Progenitor cell of endocrine pancreas (in vitro differentiated cells): ENCODE measurements around the gene NT5C3A. TPM values are rescaled to one million over a fixed set of nuclear protein-coding genes. Genes with fewer than 3 reads are reported as not detected.

ENCODE experiments used
- DNase-seq: peaks from one replicate; pipeline ENCODE4 v3.0.0; 2021; ENCODE audit warnings: low spot score; ENCODE audit not compliant: unreplicated experiment
- H3K27ac Mint-ChIP-seq: 2 replicates; pipeline ENCODE4 v1.8.0; 2021; ENCODE audit warnings: mild to moderate bottlenecking, moderate library complexity, mixed read lengths
- H3K27me3 Mint-ChIP-seq: 2 replicates; pipeline ENCODE4 v1.8.0; 2021; ENCODE audit warnings: mixed read lengths
- H3K36me3 Mint-ChIP-seq: 2 replicates; pipeline ENCODE4 v1.8.0; 2022; ENCODE audit warnings: mixed read lengths; ENCODE audit not compliant: insufficient read depth
- H3K4me1 Mint-ChIP-seq: 2 replicates; pipeline ENCODE4 v1.8.0; 2021; ENCODE audit warnings: low read depth, mixed read lengths
- H3K4me3 Mint-ChIP-seq: 2 replicates; pipeline ENCODE4 v1.8.0; 2021; ENCODE audit warnings: low read depth, mild to moderate bottlenecking, moderate library complexity, mixed read lengths
- H3K9me3 Mint-ChIP-seq: 2 replicates; pipeline ENCODE4 v1.8.0; 2021; ENCODE audit warnings: low read depth, mixed read lengths
- CTCF ChIP-seq: fragments of 200-600 bp; sonication (generic); IDR thresholded peaks from one replicate; pipeline ENCODE4 v1.5.0; 2021; ENCODE audit warnings: antibody characterized with exemption, mild to moderate bottlenecking; ENCODE audit not compliant: unreplicated experiment
- long read RNA-seq: library from polyadenylated mRNA; unstranded; transcript quantifications from one replicate; pipeline ENCODE4 v2.0.0, GENCODE V29; 2020
- total RNA-seq: library from RNA; stranded (reverse); gene quantifications from 2 replicates; pipeline ENCODE4 v1.2.1, GENCODE V29; 2021

The NT5C3A gene
- total RNA-seq: 35.0 and 36.1 TPM in 2 replicates
- long read RNA-seq, transcript NT5C3A-201 (9 exons, 1,704 nt): minor isoform, 43 of 133 reads
- long read RNA-seq, transcript NT5C3A-204 (10 exons, 1,759 nt): major isoform, 47 of 133 reads
- long read RNA-seq, partial matches to known transcripts: 10 of 133 reads
- long read RNA-seq, other reads (novel, unspliced or antisense): 30 of 133 reads

GRCh38 chr7:33062023-33062781, at the start of gene NT5C3A:
TSS of gene NT5C3A (minus strand) at chr7:33062776. CDS start at chr7:33062705, 71 bp downstream.
- peak; percentile 47 for DNase-seq
- H3K27ac Mint-ChIP-seq: peak within 1 kb of the TSS; percentile 97
- peak within 1 kb of the TSS; percentile 93 for H3K4me3 Mint-ChIP-seq
- no peaks in the 10 kb centered on the region for H3K27me3 Mint-ChIP-seq
- peaks cover 23% of the 10 kb centered on the region for H3K36me3 Mint-ChIP-seq
- H3K4me1 Mint-ChIP-seq: peaks cover 18% of the 10 kb centered on the region
- TF ChIP-seq CTCF: no peak
- H3K9me3 Mint-ChIP-seq: peaks cover 24% of the 10 kb centered on the region

- H3K9me3 Mint-ChIP-seq: no peaks in the 10 kb centered on the region
- H3K4me3 Mint-ChIP-seq: no peak overlapping the region
- peaks cover 3% of the 10 kb centered on the region for H3K27me3 Mint-ChIP-seq
- peaks cover 31% of the 10 kb centered on the region for H3K4me1 Mint-ChIP-seq
- no peak for TF ChIP-seq CTCF
- no peaks in the 10 kb centered on the region for H3K36me3 Mint-ChIP-seq
- DNase-seq: no peak
- H3K27ac Mint-ChIP-seq: no peak overlapping the region
Observed at GRCh38 chr7:33111614-33112013, 49.0 kb upstream of the NT5C3A start.

- no peak for DNase-seq
- peak overlapping the region; percentile 87 for H3K27ac Mint-ChIP-seq
- H3K4me1 Mint-ChIP-seq: peaks cover 33% of the 10 kb centered on the region
- peak overlapping the region; percentile 68 for H3K4me3 Mint-ChIP-seq
- no peak for TF ChIP-seq CTCF
- H3K9me3 Mint-ChIP-seq: no peaks in the 10 kb centered on the region
- H3K36me3 Mint-ChIP-seq: no peaks in the 10 kb centered on the region
- H3K27me3 Mint-ChIP-seq: peaks cover 3% of the 10 kb centered on the region
Observed at GRCh38 chr7:33109758-33110238, 47.2 kb upstream of the NT5C3A start.

GRCh38 chr7:33109005-33109757, 46.6 kb upstream of the NT5C3A start, which contains the start of gene RP9:
TSS of gene RP9 (minus strand) at chr7:33109404. CDS start at chr7:33109372, 32 bp downstream.
- peaks cover 3% of the 10 kb centered on the region for H3K27me3 Mint-ChIP-seq
- peak; percentile 72 for TF ChIP-seq CTCF
- H3K9me3 Mint-ChIP-seq: no peaks in the 10 kb centered on the region
- peaks cover 33% of the 10 kb centered on the region for H3K4me1 Mint-ChIP-seq
- peak; percentile 76 for DNase-seq
- H3K27ac Mint-ChIP-seq: peak within 1 kb of the TSS; percentile 97
- H3K4me3 Mint-ChIP-seq: peak within 1 kb of the TSS; percentile 94
- H3K36me3 Mint-ChIP-seq: no peaks in the 10 kb centered on the region

GRCh38 chr7:33108554-33109004, 46.0 kb upstream of the NT5C3A start:
- no peak for DNase-seq
- H3K4me1 Mint-ChIP-seq: peaks cover 33% of the 10 kb centered on the region
- peak overlapping the region; percentile 94 for H3K4me3 Mint-ChIP-seq
- TF ChIP-seq CTCF: peak; percentile 16
- H3K27ac Mint-ChIP-seq: peak overlapping the region; percentile 97
- H3K9me3 Mint-ChIP-seq: no peaks in the 10 kb centered on the region
- peaks cover 3% of the 10 kb centered on the region for H3K27me3 Mint-ChIP-seq
- H3K36me3 Mint-ChIP-seq: no peaks in the 10 kb centered on the region
